B cell (primary cell): ENCODE measurements around the gene CAMTA1. TPM values are rescaled to one million over a fixed set of nuclear protein-coding genes. Genes with fewer than 3 reads are reported as not detected.

Source experiments
- ATAC-seq: fragments of 200-7000 bp; cut with Tn5 transposase; one replicate; pipeline ENCODE4 v1.10.0; 2021; ENCODE audit warnings: low read depth, mild to moderate bottlenecking, moderate number of reproducible peaks, moderate library complexity
- CTCF ChIA-PET: fragments of 350-600 bp; sonication (Branson Sonifier 250); formaldehyde crosslinking; loops from one replicate; lab custom pipeline; 2021; ENCODE audit warnings: antibody characterized with exemption, inconsistent platforms; lab: Charles Lee
- POLR2A ChIA-PET: fragments of 350-600 bp; sonication (Branson Sonifier 250); formaldehyde crosslinking; loops from one replicate; lab custom pipeline; 2021; ENCODE audit warnings: antibody characterized with exemption; lab: Charles Lee
- DNase-seq: peaks from one replicate; pipeline ENCODE4 v3.0.0; 2013
- H2AFZ ChIP-seq: 2 replicates; pipeline ENCODE4 v1.6.1; 2012; ENCODE audit warnings: mild to moderate bottlenecking, low read depth, low read length; ENCODE audit not compliant: insufficient read depth, poor library complexity, severe bottlenecking
- H3K27ac ChIP-seq, 2 donors: 1 replicate in 1 of 2; 2 replicates in 1 of 2; pipeline ENCODE4 v1.5.1; 2012 to 2013; ENCODE audit warnings: low read length in 2 of 2, mild to moderate bottlenecking in 2 of 2, moderate library complexity in 1 of 2
- H3K27me3 ChIP-seq, 4 experiments: fragments of 200-600 bp in 1 of 4; sonication (generic) in 1 of 4; replicated peaks in 1 of 4; 1 replicate in 2 of 4; 2 replicates in 2 of 4; pipeline versions ENCODE4 v1.6.1 to v1.7.0; 2013 to 2016; ENCODE audit warnings: low read length in 3 of 4, mild to moderate bottlenecking in 2 of 4, mixed read lengths in 1 of 4, moderate library complexity in 1 of 4; ENCODE audit not compliant: insufficient read depth in 4 of 4, control insufficient read depth in 3 of 4; ENCODE audit errors: control extremely low read depth in 1 of 4
- H3K36me3 ChIP-seq, 2 experiments: replicated peaks in 1 of 2; 1 replicate in 1 of 2; 2 replicates in 1 of 2; pipeline versions ENCODE4 v1.6.1 to v1.7.1; 2013; ENCODE audit warnings: low read length in 1 of 2; ENCODE audit not compliant: insufficient read depth in 2 of 2, control insufficient read depth in 1 of 2; ENCODE audit errors: control extremely low read depth in 1 of 2, extremely low read depth in 1 of 2
- H3K4me1 ChIP-seq, 2 donors: fragments of 200-600 bp in 1 of 2; sonication (generic) in 1 of 2; 1 replicate in 1 of 2; 2 replicates in 1 of 2; pipeline versions ENCODE4 v1.5.1 to v1.6.1; 2013 to 2017; ENCODE audit warnings: low read length in 2 of 2; ENCODE audit not compliant: control insufficient read depth in 2 of 2, insufficient read depth in 2 of 2
- H3K4me2 ChIP-seq: replicated peaks from 2 replicates; pipeline ENCODE3; 2012; ENCODE audit warnings: mild to moderate bottlenecking, low read depth, low read length; ENCODE audit not compliant: poor library complexity, severe bottlenecking
- H3K4me3 ChIP-seq, 5 experiments: fragments of 200-600 bp in 1 of 5; sonication (generic) in 1 of 5; 1 replicate in 3 of 5; 2 replicates in 2 of 5; pipeline versions ENCODE4 v1.5.1 to v1.7.0; 2011 to 2016; ENCODE audit warnings: low read length in 4 of 5, mild to moderate bottlenecking in 4 of 5, low read depth in 2 of 5, control low read depth in 1 of 5, moderate library complexity in 1 of 5; ENCODE audit not compliant: insufficient read depth in 1 of 5; ENCODE audit errors: control extremely low read depth in 1 of 5, extremely low read depth in 1 of 5
- H3K79me2 ChIP-seq: fragments of 200-600 bp; sonication (generic); one replicate; pipeline ENCODE4 v1.6.0; 2016; ENCODE audit warnings: low read length; ENCODE audit not compliant: control insufficient read depth, insufficient read depth
- H3K9ac ChIP-seq: fragments of 200-600 bp; sonication (generic); 2 replicates; pipeline ENCODE4 v1.6.1; 2017; ENCODE audit warnings: mild to moderate bottlenecking, low read length, moderate library complexity
- H3K9me3 ChIP-seq, 3 donors: one replicate each; pipeline versions ENCODE4 v1.6.1 to v1.7.1; 2013; ENCODE audit warnings: low read length in 2 of 3; ENCODE audit not compliant: control insufficient read depth in 2 of 3, insufficient read depth in 1 of 3; ENCODE audit errors: control extremely low read depth in 1 of 3
- H4K20me1 ChIP-seq: 2 replicates; pipeline ENCODE4 v1.6.0; 2012; ENCODE audit warnings: mild to moderate bottlenecking, low read length; ENCODE audit not compliant: insufficient read depth, control insufficient read depth, poor library complexity, severe bottlenecking
- H3K27ac Mint-ChIP-seq: one replicate; pipeline ENCODE4 v1.8.0; 2021; ENCODE audit warnings: mixed read lengths
- H3K27me3 Mint-ChIP-seq: one replicate; pipeline ENCODE4 v1.8.0; 2021; ENCODE audit warnings: mixed read lengths
- H3K4me1 Mint-ChIP-seq: one replicate; pipeline ENCODE4 v1.8.0; 2021; ENCODE audit warnings: mixed read lengths
- H3K4me3 Mint-ChIP-seq: one replicate; pipeline ENCODE4 v1.8.0; 2021; ENCODE audit warnings: mixed read lengths
- H3K9me3 Mint-ChIP-seq: one replicate; pipeline ENCODE4 v1.8.0; 2022; ENCODE audit warnings: mixed read lengths; ENCODE audit not compliant: insufficient read depth
- CTCF ChIP-seq: fragments of 200-600 bp; IDR thresholded peaks from one replicate; pipeline ENCODE4 v1.8.0; 2022; ENCODE audit warnings: antibody characterized with exemption, mild to moderate bottlenecking
- EZH2 ChIP-seq: IDR thresholded peaks from 2 replicates; pipeline ENCODE4 v1.6.1; 2012; ENCODE audit warnings: borderline replicate concordance, low read depth, mild to moderate bottlenecking, moderate library complexity, low read length; ENCODE audit not compliant: insufficient read depth, poor library complexity, severe bottlenecking
- WGBS: methylation state at CpG from one replicate; pipeline ENCODE4 v1.1.5; 2013; ENCODE audit warnings: missing lambda C conversion rate; ENCODE audit not compliant: insufficient coverage; 5-methylcytosine and 5-hydroxymethylcytosine counted together
- intact Hi-C: fragments of 100-400 bp; cut with micrococcal nuclease; formaldehyde crosslinking; loops from one replicate; pipeline ENCODE4 v1.10.0; 2022
- polyA plus RNA-seq: library from polyadenylated mRNA; depleted of rRNA; stranded (reverse); fragments of >200 nt; gene quantifications from 2 replicates; pipeline ENCODE4 v1.2.3, GENCODE V29; 2012
- total RNA-seq, 2 donors: library from RNA; stranded (reverse); fragments of 120-200 nt in 1 of 2; gene quantifications; 1 replicate in 1 of 2; 2 replicates in 1 of 2; pipeline versions ENCODE4 v1.2.3 to v1.2.4, GENCODE V29; 2013 to 2022

Gene CAMTA1
- total and polyA plus RNA-seq, 2 donors (not counting 1 experiment from before 2014, with no cell fraction given) = 42.2 to 45.7 TPM

DNA sequence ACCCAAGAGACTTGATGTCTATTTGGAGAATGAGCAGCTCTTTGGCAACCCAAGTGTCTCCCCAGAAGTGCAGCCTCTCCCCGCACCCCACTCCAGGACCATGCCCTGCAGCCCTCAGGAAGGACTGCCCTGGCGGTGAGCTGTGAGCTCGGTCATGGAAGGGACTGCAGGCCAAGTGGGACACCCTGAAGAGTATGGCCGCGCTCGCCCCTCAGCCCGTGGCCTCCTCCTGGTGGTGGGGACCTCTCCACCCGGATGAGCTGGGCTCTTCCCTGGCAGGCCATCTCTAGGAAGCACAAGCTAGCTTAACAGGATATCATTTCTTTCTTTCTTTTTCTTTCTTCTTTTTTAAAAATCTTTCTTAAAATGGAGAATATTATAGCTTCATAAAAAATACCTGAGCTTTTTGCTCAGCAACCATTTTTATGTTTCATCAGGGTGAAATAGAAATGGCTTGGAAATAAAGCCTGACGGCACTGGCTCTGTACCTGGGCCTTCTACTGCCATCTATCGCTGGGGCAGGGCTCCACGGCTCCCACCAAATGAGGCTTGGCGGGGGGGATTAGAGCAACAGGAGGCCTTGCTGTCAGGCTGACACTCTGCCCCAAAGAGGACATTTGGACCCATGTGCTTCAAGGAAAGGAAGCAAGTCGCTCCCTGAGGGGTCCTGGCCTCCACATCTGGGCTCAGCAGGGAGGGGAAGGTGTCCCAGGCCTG is 689.7 kb downstream of the CAMTA1 start:
- H3K27ac Mint-ChIP-seq = no peak overlapping the region
- H3K4me1 ChIP-seq = no peaks in the 10 kb centered on the region
- CTCF ChIA-PET = no interaction called here
- intact Hi-C loops = no loop called here
- ATAC-seq (no peak), DNase-seq (no peak)
- H3K9me3 ChIP-seq = peaks cover 0 to under 1% (median 0%) of the 10 kb centered on the region in 3 donors
- H3K27me3 Mint-ChIP-seq = no peaks in the 10 kb centered on the region
- no peaks in the 10 kb centered on the region for H3K36me3 ChIP-seq
- no peak overlapping the region for H3K4me3 Mint-ChIP-seq
- TF ChIP-seq CTCF (no peak), EZH2 (no peak)
- no peaks in the 10 kb centered on the region for H3K4me1 Mint-ChIP-seq
- H3K9ac ChIP-seq = no peak overlapping the region
- POLR2A ChIA-PET = no interaction called here
- no peak overlapping the region for H2AFZ ChIP-seq
- no peaks in the 10 kb centered on the region for H3K9me3 Mint-ChIP-seq
- H3K27me3 ChIP-seq = no peaks in the 10 kb centered on the region
- no peak overlapping the region for H3K4me3 ChIP-seq
- no peaks in the 10 kb centered on the region for H3K79me2 ChIP-seq
- no peak overlapping the region for H3K4me2 ChIP-seq
- H4K20me1 ChIP-seq = no peaks in the 10 kb centered on the region
- no peak overlapping the region for H3K27ac ChIP-seq
- WGBS = 84% methylated on average over 12 of the region's 13 CpGs

GRCh38 chr1:7475691-7476090 is 690.4 kb downstream of the CAMTA1 start:
- Histone ChIP-seq H3K36me3 (no peaks in the 10 kb centered on the region), H3K27me3 (no peaks in the 10 kb centered on the region), H3K79me2 (no peaks in the 10 kb centered on the region), H4K20me1 (no peaks in the 10 kb centered on the region), H3K4me3 (no peak overlapping the region), H3K4me2 (no peak overlapping the region), H3K4me1 (no peaks in the 10 kb centered on the region), H3K27ac (no peak overlapping the region), H3K9me3 (peaks cover 0 to 4% (median 0%) of the 10 kb centered on the region in 3 donors), H3K9ac (no peak overlapping the region), H2AFZ (no peak overlapping the region)
- no peaks in the 10 kb centered on the region for H3K9me3 Mint-ChIP-seq
- ATAC-seq (no peak), DNase-seq (no peak)
- 81% methylated on average over 5 of the region's 5 CpGs for WGBS
- no peaks in the 10 kb centered on the region for H3K27me3 Mint-ChIP-seq
- ChIA-PET CTCF (no interaction called here), POLR2A (no interaction called here)
- TF ChIP-seq EZH2 (no peak), CTCF (no peak)
- no peaks in the 10 kb centered on the region for H3K4me1 Mint-ChIP-seq
- no peak overlapping the region for H3K4me3 Mint-ChIP-seq
- H3K27ac Mint-ChIP-seq = no peak overlapping the region
- intact Hi-C loops = no loop called here
